GM12872 (cell line): ENCODE results near the gene CIAPIN1.
A peak's percentile ranks its signal among the peaks of the same experiment; 100 is the strongest.

Experiments
- CTCF ChIP-seq: IDR thresholded peaks from 3 replicates; pipeline ENCODE4 v1.5.1; 2011; ENCODE audit warnings: low read depth, mild to moderate bottlenecking, low read length, moderate library complexity; ENCODE audit not compliant: insufficient read depth

The CIAPIN1 gene

GRCh38 chr16:57447186-57447962 is at the start of gene CIAPIN1, which contains the start of gene COQ9:
CIAPIN1 (minus strand) TSS chr16:57447385; CDS start chr16:57440928, 6,457 bp downstream.
COQ9 (plus strand) TSS chr16:57447479; CDS start chr16:57447506, 27 bp downstream.
- 0 out of 3 replicates have a peak, but pooled peaks have one; percentile 8 for TF ChIP-seq CTCF

GRCh38 chr16:57493767-57494166 is 46.6 kb upstream of the CIAPIN1 start:
- no peak for TF ChIP-seq CTCF

- TF ChIP-seq CTCF = no peak
Measured at GRCh38 chr16:57489229-57489628, 42.0 kb upstream of the CIAPIN1 start.

- TF ChIP-seq CTCF = no peak
Measured at GRCh38 chr16:57486858-57487834, 40.0 kb upstream of the CIAPIN1 start.

GRCh38 chr16:57485916-57486857 is 39.0 kb upstream of the CIAPIN1 start, which contains the start of gene DOK4:
DOK4 (minus strand) TSS chr16:57486493; CDS start chr16:57479507, 6,986 bp downstream.
- TF ChIP-seq CTCF = no peak

GRCh38 chr16:57485091-57485915 is 38.1 kb upstream of the CIAPIN1 start:
- no peak for TF ChIP-seq CTCF
